Esophagus squamous epithelium (tissue), 5 donors: ENCODE measurements around the gene RTN4RL1. TPM values are rescaled to one million over a fixed set of nuclear protein-coding genes. Genes with fewer than 3 reads are reported as not detected.

Experiments
- DNase-seq: peaks from one replicate; lab custom pipeline; 2025; lab: John Stamatoyannopoulos, UW
- H3K27ac ChIP-seq, 4 donors: fragments of 200-600 bp; sonication (generic); one replicate each; pipeline ENCODE4 v1.5.1; 2016 to 2019; ENCODE audit warnings: mild to moderate bottlenecking in 1 of 4
- H3K27me3 ChIP-seq, 4 donors: fragments of 200-600 bp; sonication (generic); 1 replicate in 3 of 4; 2 replicates in 1 of 4; pipeline versions ENCODE4 v1.5.1 to v1.6.0; 2017 to 2021; ENCODE audit warnings: antibody characterized with exemption in 1 of 4
- H3K36me3 ChIP-seq, 3 donors: fragments of 200-600 bp; sonication (generic); one replicate each; pipeline ENCODE4 v1.5.1; 2016 to 2019
- H3K4me1 ChIP-seq, 3 donors: fragments of 200-600 bp; sonication (generic); one replicate each; pipeline ENCODE4 v1.5.1; 2017 to 2019
- H3K4me3 ChIP-seq, 4 donors: fragments of 200-600 bp; sonication (generic); 1 replicate in 3 of 4; 2 replicates in 1 of 4; pipeline ENCODE4 v1.5.1; 2016 to 2019; ENCODE audit warnings: mild to moderate bottlenecking in 2 of 4, moderate library complexity in 1 of 4
- H3K9me3 ChIP-seq, 3 donors: fragments of 200-600 bp; sonication (generic); one replicate each; pipeline ENCODE4 v1.5.1; 2016 to 2019
- POLR2A ChIP-seq, 4 donors: fragments of 450-650 bp; IDR thresholded peaks; one replicate each; pipeline ENCODE4 v1.6.1; 2017; ENCODE audit warnings: antibody characterized with exemption in 4 of 4, mild to moderate bottlenecking in 4 of 4, moderate library complexity in 3 of 4
- WGBS, 2 donors: methylation state at CpG; one replicate each; pipeline ENCODE4 v1.1.5; 2018; 5-methylcytosine and 5-hydroxymethylcytosine counted together
- intact Hi-C: fragments of 100-400 bp; cut with DNase I; formaldehyde crosslinking; loops from one replicate; pipeline ENCODE4 v1.15.0; 2022
- total RNA-seq, 4 donors: library from RNA; depleted of rRNA; stranded (reverse); fragments of >200 nt; gene quantifications; one replicate each; pipeline ENCODE4 v1.1.0, GENCODE V29; 2016
- TF ChIP-seq, protein P1 (sequence below), 6 experiments: fragments of 450-650 bp in 4 of 6; fragments of 200-600 bp in 2 of 6; sonication (generic) in 2 of 6; IDR thresholded peaks; one replicate each; pipeline ENCODE4 v1.5.1; 2016 to 2019; ENCODE audit warnings: antibody characterized with exemption in 6 of 6, mild to moderate bottlenecking in 4 of 6, moderate library complexity in 4 of 6
- donor health status: DM: yes; HTN: yes; CAD: no.

RTN4RL1 gene
- total RNA-seq, 4 donors from 2014 or later = 1.1 to 4.0 (median 2.0) TPM

DNA sequence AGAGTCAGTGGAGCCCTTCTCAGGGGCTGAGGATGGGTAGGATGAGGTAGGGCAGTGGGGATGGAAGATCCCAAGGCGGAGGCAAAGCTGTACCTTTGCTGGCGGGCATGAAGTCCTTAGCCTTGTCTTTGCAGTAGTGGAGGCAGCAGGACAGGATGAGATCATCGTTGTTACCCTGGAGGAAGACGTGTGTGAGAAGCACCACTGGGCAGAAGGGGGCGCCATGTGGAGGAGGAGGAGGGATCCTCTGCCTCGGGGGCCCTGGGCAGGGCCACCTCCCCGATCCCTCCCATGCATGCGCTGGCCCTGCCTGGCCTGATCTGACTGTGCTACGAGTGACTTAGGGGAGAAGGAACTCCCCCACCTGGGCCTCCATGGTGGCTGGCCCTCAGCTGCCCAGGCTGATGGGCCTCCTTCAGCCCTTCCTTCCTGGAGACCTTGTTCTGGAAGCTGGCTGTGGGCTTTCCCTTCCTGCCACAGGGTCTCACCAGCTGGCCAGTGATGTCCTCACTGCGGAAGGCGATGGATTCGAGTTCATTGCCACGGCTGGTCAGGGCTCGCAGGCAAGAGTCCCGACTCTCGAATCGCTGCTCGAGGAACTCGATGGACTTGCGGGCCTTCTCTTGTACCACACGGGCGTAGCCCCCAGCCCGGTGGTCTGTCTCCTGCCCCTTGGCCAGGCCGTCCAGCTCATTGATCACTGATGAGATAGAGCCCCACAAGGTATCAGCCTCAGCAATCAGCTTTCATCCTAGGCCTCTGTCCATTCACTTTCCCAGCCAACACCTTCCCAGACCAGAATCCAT is 40.0 kb upstream of the RTN4RL1 start:
- Histone ChIP-seq H3K4me3 (no peak overlapping the region), H3K4me1 (peaks cover 31 to 94% (median 67%) of the 10 kb centered on the region in 3 donors), H3K27me3 (no peaks in the 10 kb centered on the region), H3K36me3 (peaks cover 0 to 96% (median 0%) of the 10 kb centered on the region in 3 donors), H3K27ac (peak overlapping the region; percentile 43 to 93 (median 87)), H3K9me3 (no peaks in the 10 kb centered on the region)
- intact Hi-C loops = no loop called here
- no peak for DNase-seq
- TF ChIP-seq, protein P1, sequence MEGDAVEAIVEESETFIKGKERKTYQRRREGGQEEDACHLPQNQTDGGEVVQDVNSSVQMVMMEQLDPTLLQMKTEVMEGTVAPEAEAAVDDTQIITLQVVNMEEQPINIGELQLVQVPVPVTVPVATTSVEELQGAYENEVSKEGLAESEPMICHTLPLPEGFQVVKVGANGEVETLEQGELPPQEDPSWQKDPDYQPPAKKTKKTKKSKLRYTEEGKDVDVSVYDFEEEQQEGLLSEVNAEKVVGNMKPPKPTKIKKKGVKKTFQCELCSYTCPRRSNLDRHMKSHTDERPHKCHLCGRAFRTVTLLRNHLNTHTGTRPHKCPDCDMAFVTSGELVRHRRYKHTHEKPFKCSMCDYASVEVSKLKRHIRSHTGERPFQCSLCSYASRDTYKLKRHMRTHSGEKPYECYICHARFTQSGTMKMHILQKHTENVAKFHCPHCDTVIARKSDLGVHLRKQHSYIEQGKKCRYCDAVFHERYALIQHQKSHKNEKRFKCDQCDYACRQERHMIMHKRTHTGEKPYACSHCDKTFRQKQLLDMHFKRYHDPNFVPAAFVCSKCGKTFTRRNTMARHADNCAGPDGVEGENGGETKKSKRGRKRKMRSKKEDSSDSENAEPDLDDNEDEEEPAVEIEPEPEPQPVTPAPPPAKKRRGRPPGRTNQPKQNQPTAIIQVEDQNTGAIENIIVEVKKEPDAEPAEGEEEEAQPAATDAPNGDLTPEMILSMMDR (IDR thresholded peaks at IDR 0.05) = peak in 4 of 6 experiments; percentile 6 to 48 (median 6)
- no peak for TF ChIP-seq POLR2A (IDR thresholded peaks at IDR 0.05)
- WGBS, 2 donors = 81 to 100% methylated on average over 14 to 23 of the region's 24 CpGs

- H3K27ac ChIP-seq = peak overlapping the region; percentile 43 to 93 (median 87)
- peaks cover 0 to 96% (median 0%) of the 10 kb centered on the region in 3 donors for H3K36me3 ChIP-seq
- intact Hi-C loops = no loop called here
- H3K9me3 ChIP-seq = no peaks in the 10 kb centered on the region
- H3K4me1 ChIP-seq = peaks cover 31 to 95% (median 72%) of the 10 kb centered on the region in 3 donors
- no peak for DNase-seq
- H3K4me3 ChIP-seq = no peak overlapping the region
- no peaks in the 10 kb centered on the region for H3K27me3 ChIP-seq
- TF ChIP-seq POLR2A (IDR thresholded peaks at IDR 0.05) = no peak
- TF ChIP-seq, protein P1 (IDR thresholded peaks at IDR 0.05) = no peak
- 48 to 62% methylated on average over 4 to 6 of the region's 6 CpGs for WGBS, 2 donors
Measured at GRCh38 chr17:2064520-2064971, 39.4 kb upstream of the RTN4RL1 start.

GRCh38 chr17:2064147-2064489 is 39.0 kb upstream of the RTN4RL1 start:
- peaks cover 0 to 100% (median 0%) of the 10 kb centered on the region in 3 donors for H3K36me3 ChIP-seq
- peaks cover 0 to 1% (median 0%) of the 10 kb centered on the region in 4 donors for H3K27me3 ChIP-seq
- DNase-seq = no peak
- intact Hi-C loops = no loop called here
- peak overlapping the region; percentile 43 to 93 (median 87) for H3K27ac ChIP-seq
- H3K4me3 ChIP-seq = no peak overlapping the region
- no peaks in the 10 kb centered on the region for H3K9me3 ChIP-seq
- WGBS, 2 donors = 53 to 77% methylated on average over 3 to 5 of the region's 5 CpGs
- H3K4me1 ChIP-seq = peaks cover 33 to 99% (median 76%) of the 10 kb centered on the region in 3 donors
- TF ChIP-seq, protein P1 (IDR thresholded peaks at IDR 0.05) = no peak

- intact Hi-C loops = no loop called here
- Histone ChIP-seq H3K27ac (peak overlapping the region; percentile 43 to 93 (median 87)), H3K9me3 (no peaks in the 10 kb centered on the region), H3K4me1 (peaks cover 35 to 99% (median 77%) of the 10 kb centered on the region in 3 donors), H3K4me3 (no peak overlapping the region), H3K27me3 (peaks cover 0 to 7% (median 0%) of the 10 kb centered on the region in 4 donors), H3K36me3 (peaks cover 0 to 99% (median 0%) of the 10 kb centered on the region in 3 donors)
- TF ChIP-seq POLR2A (IDR thresholded peaks at IDR 0.05) = no peak
- TF ChIP-seq, protein P1 (IDR thresholded peaks at IDR 0.05) = no peak
- 72 to 78% methylated on average over 11 to 16 of the region's 16 CpGs for WGBS, 2 donors
- DNase-seq = no peak
Measured at GRCh38 chr17:2063261-2064146, 38.4 kb upstream of the RTN4RL1 start.
